Erythroblast (primary cell): Measurements from ENCODE around the gene AOPEP.

Source experiments
- GATA1 ChIP-seq: IDR thresholded peaks from 2 replicates; pipeline ENCODE4 v1.6.1; 2011; ENCODE audit warnings: low read depth, mild to moderate bottlenecking, control low read depth, low read length, moderate library complexity
- POLR2A ChIP-seq: IDR thresholded peaks from 2 replicates; pipeline ENCODE4 v1.6.1; 2011; ENCODE audit warnings: mild to moderate bottlenecking, low read length

- no peak for TF ChIP-seq POLR2A
- TF ChIP-seq GATA1: no peak
Observed at GRCh38 chr9:94974154-94974879, 247.8 kb downstream of the AOPEP start.
